Rectal smooth muscle tissue (tissue), 1 donor: ENCODE measurements around the gene MACROD1.

Experiments
- H3K27ac ChIP-seq: one replicate; pipeline ENCODE4 v1.7.0; 2013; ENCODE audit warnings: low read depth, low read length, inconsistent platforms
- H3K27me3 ChIP-seq: one replicate; pipeline ENCODE4 v1.7.0; 2013; ENCODE audit warnings: low read length; ENCODE audit not compliant: control insufficient read depth, insufficient read depth
- H3K36me3 ChIP-seq: one replicate; pipeline ENCODE4 v1.7.0; 2013; ENCODE audit warnings: low read length; ENCODE audit not compliant: control insufficient read depth, insufficient read depth
- H3K4me1 ChIP-seq: one replicate; pipeline ENCODE4 v1.7.0; 2013; ENCODE audit warnings: low read length; ENCODE audit not compliant: control insufficient read depth, insufficient read depth
- H3K4me3 ChIP-seq: one replicate; pipeline ENCODE4 v1.7.0; 2013; ENCODE audit warnings: low read length
- H3K9ac ChIP-seq: one replicate; pipeline ENCODE4 v1.7.0; 2013; ENCODE audit warnings: low read length

Gene MACROD1

GRCh38 chr11:64013141-64013896 is 152.6 kb downstream of the MACROD1 start:
- no peaks in the 10 kb centered on the region for H3K36me3 ChIP-seq
- no peaks in the 10 kb centered on the region for H3K27me3 ChIP-seq
- H3K27ac ChIP-seq: no peak overlapping the region
- H3K4me3 ChIP-seq: no peak overlapping the region
- no peaks in the 10 kb centered on the region for H3K4me1 ChIP-seq
- H3K9ac ChIP-seq: no peak overlapping the region

- Histone ChIP-seq H3K27me3 (no peaks in the 10 kb centered on the region), H3K4me1 (no peaks in the 10 kb centered on the region), H3K4me3 (no peak overlapping the region), H3K36me3 (no peaks in the 10 kb centered on the region), H3K9ac (no peak overlapping the region), H3K27ac (no peak overlapping the region)
Measured at GRCh38 chr11:64011371-64011770, 154.5 kb downstream of the MACROD1 start.

- Histone ChIP-seq H3K27me3 (no peaks in the 10 kb centered on the region), H3K36me3 (no peaks in the 10 kb centered on the region), H3K27ac (no peak overlapping the region), H3K4me3 (no peak overlapping the region), H3K4me1 (no peaks in the 10 kb centered on the region), H3K9ac (no peak overlapping the region)
Measured at GRCh38 chr11:64010783-64011182, 155.1 kb downstream of the MACROD1 start.

- Histone ChIP-seq H3K4me1 (no peaks in the 10 kb centered on the region), H3K27ac (no peak overlapping the region), H3K9ac (no peak overlapping the region), H3K36me3 (no peaks in the 10 kb centered on the region), H3K4me3 (no peak overlapping the region), H3K27me3 (no peaks in the 10 kb centered on the region)
Measured at GRCh38 chr11:64009710-64010109, 156.2 kb downstream of the MACROD1 start.

- no peaks in the 10 kb centered on the region for H3K27me3 ChIP-seq
- no peaks in the 10 kb centered on the region for H3K4me1 ChIP-seq
- no peak overlapping the region for H3K4me3 ChIP-seq
- no peaks in the 10 kb centered on the region for H3K36me3 ChIP-seq
- H3K27ac ChIP-seq: no peak overlapping the region
- no peak overlapping the region for H3K9ac ChIP-seq
Measured at GRCh38 chr11:64008914-64009633, 156.8 kb downstream of the MACROD1 start.

- Histone ChIP-seq H3K27me3 (no peaks in the 10 kb centered on the region), H3K4me1 (no peaks in the 10 kb centered on the region), H3K36me3 (no peaks in the 10 kb centered on the region), H3K4me3 (no peak overlapping the region), H3K9ac (no peak overlapping the region), H3K27ac (no peak overlapping the region)
Measured at GRCh38 chr11:64008283-64008913, 157.5 kb downstream of the MACROD1 start.

GRCh38 chr11:64007629-64008282 is 158.2 kb downstream of the MACROD1 start:
- Histone ChIP-seq H3K9ac (peak overlapping the region; percentile 8), H3K27ac (peak overlapping the region; percentile 7), H3K4me1 (no peaks in the 10 kb centered on the region), H3K27me3 (no peaks in the 10 kb centered on the region), H3K36me3 (no peaks in the 10 kb centered on the region), H3K4me3 (peak overlapping the region; percentile 44)

GRCh38 chr11:64007160-64007628 is 158.7 kb downstream of the MACROD1 start:
- H3K27me3 ChIP-seq: no peaks in the 10 kb centered on the region
- no peak overlapping the region for H3K9ac ChIP-seq
- H3K36me3 ChIP-seq: no peaks in the 10 kb centered on the region
- H3K27ac ChIP-seq: no peak overlapping the region
- H3K4me3 ChIP-seq: peak overlapping the region; percentile 44
- no peaks in the 10 kb centered on the region for H3K4me1 ChIP-seq

- Histone ChIP-seq H3K27me3 (no peaks in the 10 kb centered on the region), H3K9ac (no peak overlapping the region), H3K36me3 (no peaks in the 10 kb centered on the region), H3K4me3 (no peak overlapping the region), H3K4me1 (no peaks in the 10 kb centered on the region), H3K27ac (no peak overlapping the region)
Measured at GRCh38 chr11:64006398-64006797, 159.5 kb downstream of the MACROD1 start.

GRCh38 chr11:64005691-64006090 is 160.2 kb downstream of the MACROD1 start:
- Histone ChIP-seq H3K27ac (no peak overlapping the region), H3K27me3 (no peaks in the 10 kb centered on the region), H3K9ac (no peak overlapping the region), H3K4me1 (no peaks in the 10 kb centered on the region), H3K36me3 (no peaks in the 10 kb centered on the region), H3K4me3 (no peak overlapping the region)

GRCh38 chr11:64004590-64004984 is 161.3 kb downstream of the MACROD1 start:
- no peak overlapping the region for H3K27ac ChIP-seq
- no peak overlapping the region for H3K4me3 ChIP-seq
- no peaks in the 10 kb centered on the region for H3K36me3 ChIP-seq
- H3K27me3 ChIP-seq: no peaks in the 10 kb centered on the region
- H3K9ac ChIP-seq: no peak overlapping the region
- no peaks in the 10 kb centered on the region for H3K4me1 ChIP-seq
